GM12878 (cell line): Measurements from ENCODE around the gene FAM184B. TPM values are rescaled to one million over a fixed set of nuclear protein-coding genes. Genes with fewer than 3 reads are reported as not detected.

ENCODE experiments used
- polyA plus RNA-seq, 11 experiments: library from polyadenylated mRNA; depleted of rRNA in 4 of 11; unstranded in 6 of 11; stranded (reverse) in 5 of 11; fragments of >200 nt; fragmentation: Nextera tagmentation in 4 of 11; fragmentation: Illumina TruSeq in 1 of 11; extraction: Ambion mirVana in 4 of 11; extraction: Trizol in 1 of 11; gene quantifications; 1 replicate in 1 of 11; 2 replicates in 10 of 11; pipeline versions ENCODE4 v1.2.1 to v1.2.3, GENCODE V29; 2011 to 2016; ENCODE audit warnings: inconsistent platforms in 2 of 11, missing spikeins in 2 of 11, low read depth in 1 of 11
- total RNA-seq, 4 experiments: library from RNA; depleted of rRNA in 3 of 4; stranded (reverse); fragments of >200 nt in 3 of 4; fragmentation: Illumina TruSeq in 1 of 4; extraction: Trizol in 1 of 4; gene quantifications; 2 replicates each; pipeline versions ENCODE4 v1.2.1 to v1.2.3, GENCODE V29; 2013 to 2021
- TF ChIP-seq, protein P1 (sequence below): fragments of 450-650 bp; IDR thresholded peaks from 2 replicates; pipeline ENCODE4 v1.6.1; 2016; ENCODE audit warnings: mild to moderate bottlenecking

Gene FAM184B
- total and polyA plus RNA-seq, 10 of the 15 experiments (the other 5 are each of a cell fraction or from before 2014, with no cell fraction given) = under 0.01 TPM; not detected in 9

DNA sequence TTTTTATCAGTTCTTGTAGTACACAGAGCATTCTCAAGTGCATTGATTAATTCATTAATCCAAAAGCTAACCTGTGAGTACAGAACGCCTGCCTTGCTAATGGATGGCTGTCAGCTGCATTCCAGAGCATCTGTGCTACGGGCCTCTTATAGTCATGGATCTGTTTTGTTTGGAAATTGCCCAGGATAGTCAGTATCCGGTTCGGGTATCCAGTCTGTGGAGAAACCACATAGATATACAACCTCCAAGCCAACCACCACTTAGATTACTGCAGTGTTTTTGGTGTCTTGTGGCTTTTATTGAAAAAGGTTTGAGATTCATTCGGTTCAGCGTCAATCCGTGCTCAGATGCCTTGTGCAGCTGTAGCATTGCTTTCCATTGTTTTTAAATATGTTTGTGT, 200.5 kb downstream of the FAM184B start (continued):
- TF ChIP-seq, protein P1, sequence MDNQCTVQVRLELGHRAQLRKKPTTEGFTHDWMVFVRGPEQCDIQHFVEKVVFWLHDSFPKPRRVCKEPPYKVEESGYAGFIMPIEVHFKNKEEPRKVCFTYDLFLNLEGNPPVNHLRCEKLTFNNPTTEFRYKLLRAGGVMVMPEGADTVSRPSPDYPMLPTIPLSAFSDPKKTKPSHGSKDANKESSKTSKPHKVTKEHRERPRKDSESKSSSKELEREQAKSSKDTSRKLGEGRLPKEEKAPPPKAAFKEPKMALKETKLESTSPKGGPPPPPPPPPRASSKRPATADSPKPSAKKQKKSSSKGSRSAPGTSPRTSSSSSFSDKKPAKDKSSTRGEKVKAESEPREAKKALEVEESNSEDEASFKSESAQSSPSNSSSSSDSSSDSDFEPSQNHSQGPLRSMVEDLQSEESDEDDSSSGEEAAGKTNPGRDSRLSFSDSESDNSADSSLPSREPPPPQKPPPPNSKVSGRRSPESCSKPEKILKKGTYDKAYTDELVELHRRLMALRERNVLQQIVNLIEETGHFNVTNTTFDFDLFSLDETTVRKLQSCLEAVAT = no peak

Other genes starting within 250 kb of the FAM184B start
- gene LAP3, start 204.4 kb downstream of the FAM184B start, total RNA-seq (2014; rRNA removed) = 168 and 206 TPM in 2 replicates
- 217 and 228 TPM in 2 replicates for gene LAP3, start 204.4 kb downstream of the FAM184B start, total RNA-seq (2014; rRNA removed; fragmentation: Illumina TruSeq; extraction: Trizol)
- gene LAP3, start 204.4 kb downstream of the FAM184B start, total RNA-seq (2021) = 134 and 135 TPM in 2 replicates
- 202 and 218 TPM in 2 replicates for gene LAP3, start 204.4 kb downstream of the FAM184B start, polyA plus RNA-seq (2011; rRNA removed)
- 210 and 227 TPM in 2 replicates for gene LAP3, start 204.4 kb downstream of the FAM184B start, polyA plus RNA-seq (2014; fragmentation: Illumina TruSeq; extraction: Trizol)
- gene LAP3, start 204.4 kb downstream of the FAM184B start, polyA plus RNA-seq (2014; fragmentation: Nextera tagmentation; extraction: Ambion mirVana) = 100 to 1,000 TPM; 153 to 206 TPM
- gene LAP3, start 204.4 kb downstream of the FAM184B start, polyA plus RNA-seq (2014; rRNA removed) = 131 and 154 TPM in 2 replicates
- gene LAP3, start 204.4 kb downstream of the FAM184B start, polyA plus RNA-seq (2016; fragmentation: Nextera tagmentation; extraction: Ambion mirVana) = 100 to 1,000 TPM; 245 to 249 TPM
- gene MED28, start 167.0 kb downstream of the FAM184B start, total RNA-seq (2014; rRNA removed) = 19.3 and 19.9 TPM in 2 replicates
- 46.2 and 56.0 TPM in 2 replicates for gene MED28, start 167.0 kb downstream of the FAM184B start, total RNA-seq (2014; rRNA removed; fragmentation: Illumina TruSeq; extraction: Trizol)
- gene MED28, start 167.0 kb downstream of the FAM184B start, total RNA-seq (2021) = 71.4 and 72.7 TPM in 2 replicates
- gene MED28, start 167.0 kb downstream of the FAM184B start, polyA plus RNA-seq (2011; rRNA removed) = 48.0 and 54.6 TPM in 2 replicates
- gene MED28, start 167.0 kb downstream of the FAM184B start, polyA plus RNA-seq (2014; fragmentation: Illumina TruSeq; extraction: Trizol) = 18.6 and 22.6 TPM in 2 replicates
- gene MED28, start 167.0 kb downstream of the FAM184B start, polyA plus RNA-seq (2014; fragmentation: Nextera tagmentation; extraction: Ambion mirVana) = 10 to 100 TPM; 44.4 to 77.4 TPM
- 32.6 and 51.7 TPM in 2 replicates for gene MED28, start 167.0 kb downstream of the FAM184B start, polyA plus RNA-seq (2014; rRNA removed)
- gene MED28, start 167.0 kb downstream of the FAM184B start, polyA plus RNA-seq (2016; fragmentation: Nextera tagmentation; extraction: Ambion mirVana) = 10 to 100 TPM; 64.5 to 71.0 TPM
- 29.9 and 34.9 TPM in 2 replicates for gene DCAF16, start 29.1 kb upstream of the FAM184B start, total RNA-seq (2014; rRNA removed)
- 29.2 and 30.7 TPM in 2 replicates for gene DCAF16, start 29.1 kb upstream of the FAM184B start, total RNA-seq (2014; rRNA removed; fragmentation: Illumina TruSeq; extraction: Trizol)
- 30.1 and 38.1 TPM in 2 replicates for gene DCAF16, start 29.1 kb upstream of the FAM184B start, total RNA-seq (2021)
- 48.6 and 57.9 TPM in 2 replicates for gene DCAF16, start 29.1 kb upstream of the FAM184B start, polyA plus RNA-seq (2011; rRNA removed)
- gene DCAF16, start 29.1 kb upstream of the FAM184B start, polyA plus RNA-seq (2014; fragmentation: Illumina TruSeq; extraction: Trizol) = 25.3 and 26.2 TPM in 2 replicates
- 1 to 10 TPM; 5.8 to 6.1 TPM for gene DCAF16, start 29.1 kb upstream of the FAM184B start, polyA plus RNA-seq (2014; fragmentation: Nextera tagmentation; extraction: Ambion mirVana)
- gene DCAF16, start 29.1 kb upstream of the FAM184B start, polyA plus RNA-seq (2014; rRNA removed) = 22.9 and 26.7 TPM in 2 replicates
- gene DCAF16, start 29.1 kb upstream of the FAM184B start, polyA plus RNA-seq (2016; fragmentation: Nextera tagmentation; extraction: Ambion mirVana) = 10 to 100 TPM; 16.6 TPM
- 54.0 and 59.5 TPM in 2 replicates for gene NCAPG, start 29.4 kb upstream of the FAM184B start, total RNA-seq (2014; rRNA removed)
- 59.7 and 65.1 TPM in 2 replicates for gene NCAPG, start 29.4 kb upstream of the FAM184B start, total RNA-seq (2014; rRNA removed; fragmentation: Illumina TruSeq; extraction: Trizol)
- gene NCAPG, start 29.4 kb upstream of the FAM184B start, total RNA-seq (2021) = 46.1 and 53.3 TPM in 2 replicates
- 71.7 and 125 TPM in 2 replicates for gene NCAPG, start 29.4 kb upstream of the FAM184B start, polyA plus RNA-seq (2011; rRNA removed)
- 52.3 and 61.2 TPM in 2 replicates for gene NCAPG, start 29.4 kb upstream of the FAM184B start, polyA plus RNA-seq (2014; fragmentation: Illumina TruSeq; extraction: Trizol)
- gene NCAPG, start 29.4 kb upstream of the FAM184B start, polyA plus RNA-seq (2014; fragmentation: Nextera tagmentation; extraction: Ambion mirVana) = 10 to 100 TPM; 17.3 to 22.9 TPM
- 29.3 and 36.3 TPM in 2 replicates for gene NCAPG, start 29.4 kb upstream of the FAM184B start, polyA plus RNA-seq (2014; rRNA removed)
- 10 to 100 TPM; 83.0 to 93.9 TPM for gene NCAPG, start 29.4 kb upstream of the FAM184B start, polyA plus RNA-seq (2016; fragmentation: Nextera tagmentation; extraction: Ambion mirVana)
- gene LCORL, start 240.1 kb upstream of the FAM184B start, total RNA-seq (2014; rRNA removed) = 7.3 and 8.4 TPM in 2 replicates
- 9.6 and 11.1 TPM in 2 replicates for gene LCORL, start 240.1 kb upstream of the FAM184B start, total RNA-seq (2014; rRNA removed; fragmentation: Illumina TruSeq; extraction: Trizol)
- gene LCORL, start 240.1 kb upstream of the FAM184B start, total RNA-seq (2021) = 9.7 and 10.4 TPM in 2 replicates
- gene LCORL, start 240.1 kb upstream of the FAM184B start, polyA plus RNA-seq (2011; rRNA removed) = 9.8 and 13.6 TPM in 2 replicates
- 5.2 and 7.7 TPM in 2 replicates for gene LCORL, start 240.1 kb upstream of the FAM184B start, polyA plus RNA-seq (2014; fragmentation: Illumina TruSeq; extraction: Trizol)
- gene LCORL, start 240.1 kb upstream of the FAM184B start, polyA plus RNA-seq (2014; fragmentation: Nextera tagmentation; extraction: Ambion mirVana) = 1 to 10 TPM; 2.2 to 3.3 TPM
- gene LCORL, start 240.1 kb upstream of the FAM184B start, polyA plus RNA-seq (2014; rRNA removed) = 2.6 and 5.6 TPM in 2 replicates
- gene LCORL, start 240.1 kb upstream of the FAM184B start, polyA plus RNA-seq (2016; fragmentation: Nextera tagmentation; extraction: Ambion mirVana) = 1 to 10 TPM; 5.8 to 6.0 TPM